Measurements from ENCODE around the gene NPAS2. TPM values are rescaled to one million over a fixed set of nuclear protein-coding genes. Genes with fewer than 3 reads are reported as not detected.

Gene NPAS2
- total RNA-seq, 1 experiment from 2014 or later = 38.3 TPM

GRCh38 chr2:100876231-100876860, 56.4 kb downstream of the NPAS2 start:
- POLR2A ChIA-PET (ENCODE audit: unreplicated experiment) = no interaction called here
- no peaks in the 10 kb centered on the region for H3K27me3 ChIP-seq (ENCODE audit: insufficient read depth, low read depth)
- CTCF ChIA-PET = no interaction called here
- H3K4me3 ChIP-seq = no peak overlapping the region
- peaks cover 13% of the 10 kb centered on the region; the same call in 1 of the 2 replicates for H4K20me1 ChIP-seq (ENCODE audit: insufficient read depth)
- peaks cover 26% of the 10 kb centered on the region for H3K36me3 ChIP-seq (ENCODE audit: low read depth)
- no peak for DNase-seq
- intact Hi-C loops (cut with micrococcal nuclease; ENCODE audit: unreplicated experiment) = no loop called here
- H3K79me2 ChIP-seq (ENCODE audit: low read depth) = peaks cover 95% of the 10 kb centered on the region
- TF ChIP-seq CTCF (conservative IDR thresholded peaks at IDR 0.05) (no peak), EZH2 (IDR thresholded peaks at IDR 0.05; ENCODE audit: low read depth) (no peak)
- no peaks in the 10 kb centered on the region for H3K9me2 ChIP-seq (ENCODE audit: insufficient read depth)
- no peak overlapping the region for H3K27ac ChIP-seq
- peaks cover 29% of the 10 kb centered on the region for H3F3A ChIP-seq (ENCODE audit: insufficient read depth, low read depth)
- no TSS peak for BruUV-seq (replicated peaks)
- no peak overlapping the region for H3K4me2 ChIP-seq
- H3K9me3 ChIP-seq (ENCODE audit: insufficient read depth, low read depth) = no peaks in the 10 kb centered on the region
- no peak overlapping the region for H2AFZ ChIP-seq
- H3K4me1 ChIP-seq (replicated peaks; ENCODE audit: insufficient read depth) = peaks cover 13% of the 10 kb centered on the region

GRCh38 chr2:100877555-100877954, 57.6 kb downstream of the NPAS2 start:
- TF ChIP-seq EZH2 (IDR thresholded peaks at IDR 0.05; ENCODE audit: low read depth) (no peak), CTCF (conservative IDR thresholded peaks at IDR 0.05) (no peak)
- peaks cover 25% of the 10 kb centered on the region for H3K4me1 ChIP-seq (replicated peaks; ENCODE audit: insufficient read depth)
- intact Hi-C loops (cut with micrococcal nuclease; ENCODE audit: unreplicated experiment) = no loop called here

GRCh38 chr2:100878000-100878791, 58.3 kb downstream of the NPAS2 start:
- H3K4me3 ChIP-seq = no peak overlapping the region
- H4K20me1 ChIP-seq (ENCODE audit: insufficient read depth) = peaks cover 9% of the 10 kb centered on the region; the same call in 1 of the 2 replicates
- peaks cover 17% of the 10 kb centered on the region; the same call in 1 of the 2 replicates for H3K36me3 ChIP-seq (ENCODE audit: low read depth)
- peaks cover 35% of the 10 kb centered on the region for H3F3A ChIP-seq (ENCODE audit: insufficient read depth, low read depth)
- no peak for DNase-seq
- no peaks in the 10 kb centered on the region for H3K9me2 ChIP-seq (ENCODE audit: insufficient read depth)
- TF ChIP-seq EZH2 (IDR thresholded peaks at IDR 0.05; ENCODE audit: low read depth) (no peak), CTCF (conservative IDR thresholded peaks at IDR 0.05) (no peak)
- H2AFZ ChIP-seq = no peak overlapping the region
- POLR2A ChIA-PET (ENCODE audit: unreplicated experiment) = no interaction called here
- H3K27ac ChIP-seq = 0 out of 2 replicates have a peak overlapping the region, but pooled peaks have one; percentile 3
- no peak overlapping the region for H3K4me2 ChIP-seq
- BruUV-seq (replicated peaks) = no TSS peak
- H3K9me3 ChIP-seq (ENCODE audit: insufficient read depth, low read depth) = no peaks in the 10 kb centered on the region
- CTCF ChIA-PET = interaction anchor here (0.6 kb wide), 1 partner anchor 158 kb away, joined by 10 read pairs; no protein-coding TSS in a partner anchor
- H3K27me3 ChIP-seq (ENCODE audit: insufficient read depth, low read depth) = no peaks in the 10 kb centered on the region
- intact Hi-C loops (cut with micrococcal nuclease; ENCODE audit: unreplicated experiment) = no loop called here
- H3K79me2 ChIP-seq (ENCODE audit: low read depth) = peaks cover 86% of the 10 kb centered on the region
- H3K4me1 ChIP-seq (replicated peaks; ENCODE audit: insufficient read depth) = peaks cover 31% of the 10 kb centered on the region

More at GRCh38 chr2:100877555-100877954, 57.6 kb downstream of the NPAS2 start:
- peaks cover 33% of the 10 kb centered on the region for H3F3A ChIP-seq (ENCODE audit: insufficient read depth, low read depth)
- 0 out of 2 replicates have a peak overlapping the region, but pooled peaks have one; percentile 3 for H3K27ac ChIP-seq
- H3K9me2 ChIP-seq (ENCODE audit: insufficient read depth) = no peaks in the 10 kb centered on the region
- H4K20me1 ChIP-seq (ENCODE audit: insufficient read depth) = peaks cover 12% of the 10 kb centered on the region; the same call in 1 of the 2 replicates
- no peak overlapping the region for H3K4me3 ChIP-seq
- no peak for DNase-seq
- ChIA-PET CTCF (interaction anchor here (0.6 kb wide), 1 partner anchor 105 kb away, joined by 8 read pairs; no protein-coding TSS in a partner anchor), POLR2A (ENCODE audit: unreplicated experiment) (no interaction called here)
- H3K4me2 ChIP-seq = no peak overlapping the region
- peaks cover 20% of the 10 kb centered on the region for H3K36me3 ChIP-seq (ENCODE audit: low read depth)
- no peak overlapping the region for H2AFZ ChIP-seq
- no TSS peak for BruUV-seq (replicated peaks)
- H3K79me2 ChIP-seq (ENCODE audit: low read depth) = peaks cover 91% of the 10 kb centered on the region
- H3K9me3 ChIP-seq (ENCODE audit: insufficient read depth, low read depth) = no peaks in the 10 kb centered on the region
- H3K27me3 ChIP-seq (ENCODE audit: insufficient read depth, low read depth) = no peaks in the 10 kb centered on the region

Measured in PC-9 (cell line).